NCI-H1092 treated with DMSO at 0.1 percent for 48 hours (cell line): ENCODE measurements around the gene EXOC6B.

ENCODE experiments used
- DNase-seq: peaks from one replicate; lab custom pipeline; 2025; lab: John Stamatoyannopoulos, UW

The EXOC6B gene

GRCh38 chr2:72363406-72363805 is 462.4 kb downstream of the EXOC6B start:
- DNase-seq = no peak

GRCh38 chr2:72362733-72363132 is 463.1 kb downstream of the EXOC6B start:
- DNase-seq = no peak

GRCh38 chr2:72361521-72361920 is 464.3 kb downstream of the EXOC6B start:
- DNase-seq = no peak

- DNase-seq = no peak
Measured at GRCh38 chr2:72361042-72361441, 464.8 kb downstream of the EXOC6B start.

- no peak for DNase-seq
Measured at GRCh38 chr2:72350852-72351251, 475.0 kb downstream of the EXOC6B start.

GRCh38 chr2:72349016-72349415 is 476.8 kb downstream of the EXOC6B start:
- DNase-seq = no peak

GRCh38 chr2:72347081-72347480 is 478.8 kb downstream of the EXOC6B start:
- no peak for DNase-seq

GRCh38 chr2:72341639-72342038 is 484.2 kb downstream of the EXOC6B start:
- no peak for DNase-seq

GRCh38 chr2:72340665-72341064 is 485.2 kb downstream of the EXOC6B start:
- no peak for DNase-seq

GRCh38 chr2:72338076-72338475 is 487.8 kb downstream of the EXOC6B start:
- no peak for DNase-seq

- DNase-seq = no peak
Measured at GRCh38 chr2:72332720-72333119, 493.1 kb downstream of the EXOC6B start.

GRCh38 chr2:72330652-72331051 is 495.2 kb downstream of the EXOC6B start:
- no peak for DNase-seq

GRCh38 chr2:72326759-72327158 is 499.1 kb downstream of the EXOC6B start:
- no peak for DNase-seq

GRCh38 chr2:72325592-72326422 is 500.0 kb downstream of the EXOC6B start:
- DNase-seq = no peak

GRCh38 chr2:72316774-72317173 is 509.1 kb downstream of the EXOC6B start:
- no peak for DNase-seq

- DNase-seq = no peak
Measured at GRCh38 chr2:72300147-72300684, 525.6 kb downstream of the EXOC6B start.

- DNase-seq = no peak
Measured at GRCh38 chr2:72293620-72294019, 532.2 kb downstream of the EXOC6B start.

- DNase-seq = no peak
Measured at GRCh38 chr2:72292433-72292832, 533.4 kb downstream of the EXOC6B start.

GRCh38 chr2:72291059-72291458 is 534.8 kb downstream of the EXOC6B start:
- DNase-seq = no peak

GRCh38 chr2:72289736-72290135 is 536.1 kb downstream of the EXOC6B start:
- no peak for DNase-seq

GRCh38 chr2:72289283-72289682 is 536.5 kb downstream of the EXOC6B start:
- DNase-seq = no peak

- no peak for DNase-seq
Measured at GRCh38 chr2:72278046-72278445, 547.8 kb downstream of the EXOC6B start.

GRCh38 chr2:72276876-72277275 is 549.0 kb downstream of the EXOC6B start:
- no peak for DNase-seq

- no peak for DNase-seq
Measured at GRCh38 chr2:72276356-72276755, 549.5 kb downstream of the EXOC6B start.
